ENCODE measurements around the gene MAMDC2. TPM values are rescaled to one million over a fixed set of nuclear protein-coding genes. Genes with fewer than 3 reads are reported as not detected.

The MAMDC2 gene
- total RNA-seq, 1 experiment from 2014 or later, result 3.1 TPM

DNA sequence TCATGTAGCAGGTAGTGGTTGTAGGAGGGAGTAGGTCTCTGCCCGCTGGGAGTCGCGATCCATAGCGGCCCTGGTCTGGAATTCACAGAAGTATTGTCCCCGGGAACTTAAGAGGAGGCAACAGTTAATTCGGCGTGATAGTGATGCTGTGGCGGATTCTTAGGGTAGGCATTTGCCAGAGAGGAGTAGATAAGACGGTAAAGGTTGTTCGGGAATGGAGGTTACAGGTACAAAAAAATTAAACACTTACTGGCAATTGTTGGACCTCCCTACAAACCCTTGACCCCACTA, 215.8 kb downstream of the MAMDC2 start:
- DNase-seq (ENCODE audit: low read depth), result no peak
- in situ Hi-C loops (cut with HindIII; ENCODE audit: low pct_unique_long_range_greater_than_20kb, low sequenced_read_pairs), result no loop called here

DNA sequence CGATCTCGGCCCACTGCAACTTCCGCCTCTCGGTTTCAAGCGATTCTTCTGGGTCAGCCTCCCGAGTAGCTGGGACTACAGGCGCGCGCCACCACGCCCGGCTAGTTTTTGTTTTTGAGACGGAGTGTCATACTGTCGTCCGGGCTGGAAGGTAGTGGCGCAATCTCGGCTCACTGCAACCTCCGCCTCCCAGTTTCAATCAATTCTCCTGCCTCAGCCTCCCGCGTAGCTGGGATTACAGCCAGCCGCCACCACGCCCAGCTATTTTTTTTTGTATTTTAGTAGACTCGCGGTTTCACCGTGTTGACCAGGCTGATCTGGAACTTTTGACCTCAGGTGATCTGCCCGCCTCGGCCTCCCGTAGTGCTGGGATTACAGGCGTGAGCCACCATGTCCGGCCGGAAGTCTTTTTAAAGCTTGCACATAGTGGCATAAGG, 216.4 kb downstream of the MAMDC2 start:
- in situ Hi-C loops (cut with HindIII; ENCODE audit: low pct_unique_long_range_greater_than_20kb, low sequenced_read_pairs), result no loop called here

DNA sequence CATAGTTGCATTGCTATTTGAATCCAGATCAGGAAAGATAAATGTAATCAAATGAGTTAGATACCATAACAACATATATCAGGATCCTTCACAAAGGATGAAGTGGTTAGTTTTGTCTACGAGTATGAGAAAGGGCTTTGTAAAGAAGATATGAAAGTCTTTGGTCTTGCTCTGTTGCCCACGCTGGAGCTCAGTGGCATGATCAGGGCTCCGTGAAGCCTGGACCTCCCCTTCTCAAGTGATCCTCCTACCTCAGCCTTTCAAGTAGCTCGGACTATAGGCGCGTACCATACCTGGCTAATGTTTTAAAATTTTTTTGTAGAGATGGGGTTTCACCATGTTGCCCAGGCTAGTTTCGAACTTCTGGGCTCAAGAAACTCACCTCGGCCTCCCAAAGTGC, 217.0 kb downstream of the MAMDC2 start:
- in situ Hi-C loops (cut with HindIII; ENCODE audit: low pct_unique_long_range_greater_than_20kb, low sequenced_read_pairs), result no loop called here
- DNase-seq (ENCODE audit: low read depth), result no peak

More for the DNA sequence above, 216.4 kb downstream of the MAMDC2 start:
- DNase-seq (ENCODE audit: low read depth), result no peak

DNA sequence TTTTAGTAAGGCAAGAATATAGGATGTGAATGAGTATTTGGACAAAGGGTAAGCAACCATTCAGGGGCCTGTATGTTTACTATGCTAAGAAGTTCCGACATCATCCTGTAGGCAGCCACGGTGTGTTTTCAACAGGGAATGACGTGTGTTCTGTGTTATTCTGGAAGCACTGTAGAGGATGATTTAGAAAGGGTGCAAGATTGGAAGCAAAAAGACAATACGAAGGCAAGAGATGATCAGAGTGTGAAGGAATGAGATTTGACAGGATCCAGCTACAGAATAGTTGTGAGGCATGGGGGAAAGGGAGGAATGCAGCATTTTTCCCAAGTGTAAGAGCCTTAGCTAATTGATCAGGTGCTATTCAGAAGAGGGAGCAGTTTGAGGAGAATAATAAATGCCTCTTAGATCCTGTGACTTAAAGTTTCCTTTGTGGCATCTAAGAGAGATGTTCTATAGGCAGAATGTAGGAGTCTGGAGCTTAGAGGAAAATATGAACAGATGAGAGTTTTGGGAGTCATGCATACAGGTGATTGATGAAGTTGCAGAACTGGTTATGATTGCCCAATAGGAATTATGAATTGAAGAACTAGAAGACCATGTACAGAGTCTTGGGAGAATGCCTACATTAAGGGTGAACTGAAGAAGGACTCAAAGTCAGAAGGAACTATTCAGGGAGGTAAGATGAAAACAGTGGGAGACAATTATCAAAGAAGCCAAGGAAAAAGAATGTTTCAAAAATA, 217.7 kb downstream of the MAMDC2 start:
- DNase-seq (ENCODE audit: low read depth), result no peak
- in situ Hi-C loops (cut with HindIII; ENCODE audit: low pct_unique_long_range_greater_than_20kb, low sequenced_read_pairs), result no loop called here

DNA sequence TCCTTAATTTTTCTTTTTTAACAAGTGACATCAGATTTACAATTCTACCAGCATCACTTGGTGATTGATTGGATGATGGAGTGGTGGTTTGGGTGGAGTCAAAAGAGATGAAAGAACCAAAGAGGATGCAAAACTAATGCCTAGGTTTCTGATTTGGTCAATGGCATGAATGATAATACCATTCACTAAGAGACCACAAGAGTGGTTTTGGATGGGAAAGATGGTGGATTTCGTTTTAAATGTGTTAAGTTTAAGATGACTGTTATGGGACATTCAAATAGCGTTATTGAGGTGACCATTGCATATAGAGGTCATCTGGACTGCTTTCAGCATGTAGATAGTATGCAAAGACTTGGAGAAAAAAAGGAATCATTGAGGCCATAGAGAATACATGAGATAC, 218.7 kb downstream of the MAMDC2 start:
- in situ Hi-C loops (cut with HindIII; ENCODE audit: low pct_unique_long_range_greater_than_20kb, low sequenced_read_pairs), result no loop called here
- DNase-seq (ENCODE audit: low read depth), result no peak

DNA sequence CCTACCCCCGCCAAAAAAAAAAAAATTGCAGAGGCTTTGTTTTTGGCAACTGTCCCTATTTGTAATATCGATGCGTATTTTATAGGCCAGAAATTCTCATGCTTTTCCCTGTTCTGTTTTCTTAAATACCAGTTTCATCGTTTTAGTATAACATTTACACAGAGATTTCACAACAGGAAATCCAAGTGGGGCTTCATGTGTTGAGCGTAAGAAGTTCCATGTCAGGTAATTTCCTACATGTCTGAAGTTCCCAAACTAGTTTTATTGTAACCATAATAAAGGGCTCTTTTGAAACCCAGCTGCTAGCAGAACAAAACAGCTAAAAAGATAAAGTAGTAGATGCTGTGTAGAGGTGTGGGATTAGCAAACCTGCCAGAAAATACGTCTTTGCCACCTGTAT, 219.3 kb downstream of the MAMDC2 start:
- in situ Hi-C loops (cut with HindIII; ENCODE audit: low pct_unique_long_range_greater_than_20kb, low sequenced_read_pairs), result no loop called here
- DNase-seq (ENCODE audit: low read depth), result no peak

DNA sequence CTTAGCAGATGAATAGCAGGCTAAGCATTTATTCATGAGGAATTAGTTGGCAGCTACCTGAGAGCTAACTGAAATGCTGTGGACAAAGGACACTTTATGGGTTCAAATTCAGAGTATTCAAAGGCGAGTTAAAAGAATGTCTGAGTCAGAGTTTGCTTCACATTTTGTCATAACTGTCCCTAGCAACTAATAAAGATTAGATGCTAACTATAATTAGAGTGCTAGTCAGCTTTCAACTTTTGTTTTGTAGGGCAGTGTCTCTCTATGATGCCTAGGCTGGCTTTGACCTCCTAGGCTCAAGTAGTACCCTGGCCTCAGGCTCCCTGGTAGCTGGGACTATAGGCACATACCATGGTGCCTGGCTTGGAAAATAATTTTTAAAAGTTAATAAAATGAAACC, 219.8 kb downstream of the MAMDC2 start:
- in situ Hi-C loops (cut with HindIII; ENCODE audit: low pct_unique_long_range_greater_than_20kb, low sequenced_read_pairs), result no loop called here
- no peak for DNase-seq (ENCODE audit: low read depth)

Other genes with a start within 250 kb of the MAMDC2 start
- not detected in 2 replicates for gene CFAP95, start 223.0 kb upstream of the MAMDC2 start, total RNA-seq (2014; rRNA removed; shearing (Covaris generic); ENCODE audit: low replicate concordance)
- gene SMC5, start 215.1 kb downstream of the MAMDC2 start, total RNA-seq (2014; rRNA removed; shearing (Covaris generic); ENCODE audit: low replicate concordance), result 4.6 and 12.7 TPM in 2 replicates

Measured in Caki2 (cell line).